HCT116 (cell line): Measurements from ENCODE around the gene NR6A1. TPM values are rescaled to one million over a fixed set of nuclear protein-coding genes. Genes with fewer than 3 reads are reported as not detected.

ENCODE experiments used
- ATAC-seq: fragments of 200-7000 bp; cut with Tn5 transposase; 2 replicates; pipeline ENCODE4 v1.9.1; 2020; ENCODE audit warnings: mild to moderate bottlenecking, moderate library complexity
- BruUV-seq: library from RNA; stranded (reverse); fragments of 400-500 nt; replicated peaks from 2 replicates; lab custom pipeline; 2021; lab: Mats Ljungman, UMichigan
- CTCF ChIA-PET: fragments of 300-600 bp; sonication (Branson Sonifier 250); formaldehyde crosslinking; loops from one replicate; lab custom pipeline; 2021; ENCODE audit warnings: antibody characterized with exemption; lab: Charles Lee
- POLR2A ChIA-PET: fragments of 300-600, 350-600 bp; sonication (Branson Sonifier 250); formaldehyde crosslinking; loops from one replicate; lab custom pipeline; 2021; ENCODE audit warnings: antibody characterized with exemption; lab: Charles Lee
- RAD21 ChIA-PET, 2 experiments: fragments of 300-600 bp; sonication (Branson Sonifier 250); formaldehyde crosslinking; loops; one replicate each; lab custom pipeline; 2023; ENCODE audit warnings: low total read pairs in 2 of 2; ENCODE audit not compliant: uncharacterized antibody in 2 of 2, unreplicated experiment in 2 of 2, low non-redundant PET in 1 of 2; lab: Charles Lee
- DNase-seq: peaks from one replicate; pipeline ENCODE4 v3.0.0-alpha.2; 2010; ENCODE audit warnings: low read depth, low spot score
- H2AFZ ChIP-seq: fragments of 200-600 bp; shearing (Covaris generic), sonication (generic); 2 replicates; pipeline ENCODE4 v1.6.1; 2017; ENCODE audit warnings: low read depth, mixed run types, mixed read lengths, antibody characterized with exemption, low read length; ENCODE audit not compliant: poor library complexity, severe bottlenecking
- H3K27ac ChIP-seq: 2 replicates; pipeline ENCODE4 v1.5.1; 2012; ENCODE audit warnings: low read depth, low read length
- H3K27me3 ChIP-seq: fragments of 200-600 bp; sonication (generic); 2 replicates; pipeline ENCODE4 v1.6.1; 2016; ENCODE audit warnings: mixed run types, low read length, mixed read lengths; ENCODE audit not compliant: insufficient read depth
- H3K36me3 ChIP-seq, 2 experiments: fragments of 200-500 bp in 1 of 2; fragments of 200-600 bp in 1 of 2; sonication (Bioruptor generic) in 1 of 2; sonication (generic) in 1 of 2; 2 replicates each; pipeline versions ENCODE4 v1.5.1 to v1.6.1; 2014 to 2016; ENCODE audit warnings: low read length in 2 of 2, inconsistent platforms in 1 of 2, mixed read lengths in 1 of 2, mixed run types in 1 of 2; ENCODE audit not compliant: insufficient read depth in 2 of 2, control insufficient read depth in 1 of 2
- H3K4me1 ChIP-seq, 2 experiments: fragments of 200-600 bp in 1 of 2; sonication (generic) in 1 of 2; 2 replicates each; pipeline versions ENCODE4 v1.5.1 to v1.6.1; 2012 to 2017; ENCODE audit warnings: low read length in 2 of 2, inconsistent platforms in 1 of 2, mild to moderate bottlenecking in 1 of 2, mixed read lengths in 1 of 2, mixed run types in 1 of 2, moderate library complexity in 1 of 2; ENCODE audit not compliant: insufficient read depth in 2 of 2, control insufficient read depth in 1 of 2
- H3K4me2 ChIP-seq: fragments of 200-600 bp; sonication (generic); 2 replicates; pipeline ENCODE4 v1.6.1; 2017; ENCODE audit warnings: mixed run types, low read length, mixed read lengths
- H3K4me3 ChIP-seq, 2 experiments: fragments of 200-600 bp in 1 of 2; sonication (generic) in 1 of 2; replicated peaks in 1 of 2; 2 replicates each; pipeline ENCODE4 v1.5.1; 2011 to 2016; ENCODE audit warnings: low read length in 2 of 2, control low read depth in 1 of 2, low read depth in 1 of 2, mild to moderate bottlenecking in 1 of 2, mixed read lengths in 1 of 2, mixed run types in 1 of 2
- H3K79me2 ChIP-seq: fragments of 200-600 bp; sonication (generic); 2 replicates; pipeline ENCODE4 v1.6.1; 2017; ENCODE audit warnings: mild to moderate bottlenecking, mixed run types, low read length, moderate library complexity, mixed read lengths; ENCODE audit not compliant: insufficient read depth
- H3K9ac ChIP-seq: fragments of 200-600 bp; sonication (generic); 2 replicates; pipeline ENCODE4 v1.6.1; 2016; ENCODE audit warnings: low read length, mixed read lengths
- H3K9me2 ChIP-seq: fragments of 200-600 bp; sonication (generic), shearing (Covaris generic); 2 replicates; pipeline ENCODE4 v1.6.1; 2017; ENCODE audit warnings: mixed run types, mild to moderate bottlenecking, moderate library complexity; ENCODE audit not compliant: insufficient read depth
- H3K9me3 ChIP-seq, 2 experiments: fragments of 200-500 bp in 1 of 2; fragments of 200-600 bp in 1 of 2; sonication (Bioruptor generic) in 1 of 2; sonication (generic) in 1 of 2; 2 replicates each; pipeline ENCODE4 v1.6.1; 2014 to 2017; ENCODE audit warnings: low read length in 2 of 2, mixed read lengths in 2 of 2, inconsistent platforms in 1 of 2, low read depth in 1 of 2, mild to moderate bottlenecking in 1 of 2, mixed run types in 1 of 2, moderate library complexity in 1 of 2; ENCODE audit not compliant: control insufficient read depth in 1 of 2, insufficient read depth in 1 of 2
- H4K20me1 ChIP-seq: fragments of 200-600 bp; sonication (generic), shearing (Covaris generic); 2 replicates; pipeline ENCODE4 v1.6.1; 2017; ENCODE audit warnings: mixed run types, mild to moderate bottlenecking, moderate library complexity; ENCODE audit not compliant: insufficient read depth
- ELF1 ChIP-seq: IDR thresholded peaks from 2 replicates; pipeline ENCODE4 v1.6.1; 2012; ENCODE audit warnings: low read depth, borderline replicate concordance
- EZH2phosphoT487 ChIP-seq: fragments of 200-600 bp; IDR thresholded peaks from 2 replicates; pipeline ENCODE4 v1.6.1; 2018; ENCODE audit warnings: antibody characterized with exemption, borderline replicate concordance
- FOSL1 ChIP-seq: IDR thresholded peaks from 2 replicates; pipeline ENCODE4 v1.6.1; 2012; ENCODE audit warnings: low read depth
- JUND ChIP-seq: IDR thresholded peaks from 2 replicates; pipeline ENCODE4 v1.6.1; 2012
- RAD21 ChIP-seq: IDR thresholded peaks from 2 replicates; pipeline ENCODE4 v1.6.1; 2012; ENCODE audit warnings: low read depth, mild to moderate bottlenecking
- SP1 ChIP-seq: IDR thresholded peaks from 2 replicates; pipeline ENCODE4 v1.6.1; 2012; ENCODE audit warnings: low read depth
- SRF ChIP-seq: IDR thresholded peaks from 2 replicates; pipeline ENCODE4 v1.6.1; 2012; ENCODE audit warnings: low read depth
- TCF7L2 ChIP-seq: IDR thresholded peaks from 2 replicates; pipeline ENCODE4 v1.7.0; 2011; ENCODE audit warnings: borderline replicate concordance, inconsistent platforms; ENCODE audit not compliant: insufficient read depth, insufficient read length; ENCODE audit errors: extremely low read depth
- ZBTB33 ChIP-seq: IDR thresholded peaks from 2 replicates; pipeline ENCODE4 v1.6.1; 2011; ENCODE audit warnings: mild to moderate bottlenecking, low read length, moderate library complexity; ENCODE audit not compliant: insufficient replicate concordance; ENCODE audit errors: extremely low read depth
- ZFX ChIP-seq: fragments of 450-650 bp; IDR thresholded peaks from 2 replicates; pipeline ENCODE4 v1.6.1; 2017
- intact Hi-C: fragments of 100-400 bp; cut with micrococcal nuclease; formaldehyde crosslinking; loops from 2 replicates; pipeline ENCODE4 v1.10.0; 2022
- total RNA-seq: library from RNA; stranded (reverse); gene quantifications from one replicate; pipeline ENCODE4 v1.2.1, GENCODE V29; 2021; ENCODE audit not compliant: unreplicated experiment
- TF ChIP-seq, protein P1 (sequence below): IDR thresholded peaks from 2 replicates; pipeline ENCODE4 v1.6.1; 2012; ENCODE audit warnings: low read depth

Gene NR6A1
- total RNA-seq, 1 experiment from 2014 or later: 9.9 TPM

GRCh38 chr9:124769549-124770358, 1.4 kb downstream of the NR6A1 start:
- BruUV-seq: no TSS peak
- H3K36me3 ChIP-seq: no peaks in the 10 kb centered on the region
- ChIA-PET POLR2A (interaction anchor here (0.6 to 2.2 kb wide), 7 partner anchors 11 to 173 kb away, joined by 3 to 8 read pairs (median 3); partner anchors contain the start of genes ARPC5L and RPL35), CTCF (interaction anchor here (0.7 to 12.0 kb wide), 5 partner anchors 9 to 195 kb away, joined by 3 to 601 read pairs (median 26); partner anchors contain the start of gene WDR38), RAD21 (interaction anchor here (0.6 to 5.5 kb wide), 4 partner anchors 8 to 83 kb away, joined by 3 to 49 read pairs (median 26); partner anchors contain the start of gene WDR38 (in 2 of the 2))
- no peaks in the 10 kb centered on the region for H3K27me3 ChIP-seq
- peaks cover 22 to 44% of the 10 kb centered on the region in 2 experiments for H3K4me1 ChIP-seq
- H3K9me2 ChIP-seq: no peaks in the 10 kb centered on the region
- intact Hi-C loops: loop anchor here (5.0 to 10.0 kb wide), 3 partner anchors 217 to 373 kb away; partner anchors contain the start of genes PSMB7 and SCAI
- DNase-seq: peak; percentile 85
- H3K9ac ChIP-seq: peak overlapping the region; percentile 76
- peak; percentile 39 for ATAC-seq
- H3K4me2 ChIP-seq: peak overlapping the region; percentile 82
- H3K27ac ChIP-seq: peak overlapping the region; percentile 90
- H3K4me3 ChIP-seq: peak overlapping the region; percentile 71 to 73
- H2AFZ ChIP-seq: no peak overlapping the region
- peaks cover 54% of the 10 kb centered on the region for H3K79me2 ChIP-seq
- TF ChIP-seq ZBTB33 (peak; percentile 22), ELF1 (no peak), JUND (no peak), SP1 (no peak), EZH2phosphoT487 (no peak), ZFX (no peak), TCF7L2 (peak; percentile 96), RAD21 (no peak), FOSL1 (no peak), SRF (no peak)
- TF ChIP-seq, protein P1, sequence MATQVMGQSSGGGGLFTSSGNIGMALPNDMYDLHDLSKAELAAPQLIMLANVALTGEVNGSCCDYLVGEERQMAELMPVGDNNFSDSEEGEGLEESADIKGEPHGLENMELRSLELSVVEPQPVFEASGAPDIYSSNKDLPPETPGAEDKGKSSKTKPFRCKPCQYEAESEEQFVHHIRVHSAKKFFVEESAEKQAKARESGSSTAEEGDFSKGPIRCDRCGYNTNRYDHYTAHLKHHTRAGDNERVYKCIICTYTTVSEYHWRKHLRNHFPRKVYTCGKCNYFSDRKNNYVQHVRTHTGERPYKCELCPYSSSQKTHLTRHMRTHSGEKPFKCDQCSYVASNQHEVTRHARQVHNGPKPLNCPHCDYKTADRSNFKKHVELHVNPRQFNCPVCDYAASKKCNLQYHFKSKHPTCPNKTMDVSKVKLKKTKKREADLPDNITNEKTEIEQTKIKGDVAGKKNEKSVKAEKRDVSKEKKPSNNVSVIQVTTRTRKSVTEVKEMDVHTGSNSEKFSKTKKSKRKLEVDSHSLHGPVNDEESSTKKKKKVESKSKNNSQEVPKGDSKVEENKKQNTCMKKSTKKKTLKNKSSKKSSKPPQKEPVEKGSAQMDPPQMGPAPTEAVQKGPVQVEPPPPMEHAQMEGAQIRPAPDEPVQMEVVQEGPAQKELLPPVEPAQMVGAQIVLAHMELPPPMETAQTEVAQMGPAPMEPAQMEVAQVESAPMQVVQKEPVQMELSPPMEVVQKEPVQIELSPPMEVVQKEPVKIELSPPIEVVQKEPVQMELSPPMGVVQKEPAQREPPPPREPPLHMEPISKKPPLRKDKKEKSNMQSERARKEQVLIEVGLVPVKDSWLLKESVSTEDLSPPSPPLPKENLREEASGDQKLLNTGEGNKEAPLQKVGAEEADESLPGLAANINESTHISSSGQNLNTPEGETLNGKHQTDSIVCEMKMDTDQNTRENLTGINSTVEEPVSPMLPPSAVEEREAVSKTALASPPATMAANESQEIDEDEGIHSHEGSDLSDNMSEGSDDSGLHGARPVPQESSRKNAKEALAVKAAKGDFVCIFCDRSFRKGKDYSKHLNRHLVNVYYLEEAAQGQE: no peak
- no peaks in the 10 kb centered on the region for H3K9me3 ChIP-seq
- peaks cover 45% of the 10 kb centered on the region for H4K20me1 ChIP-seq
